ENCODE data around the gene CD34.

Gene CD34

GRCh38 chr1:207853372-207853757 is 57.6 kb downstream of the CD34 start:
- DNase-seq (ENCODE audit: low spot score): no peak

DNA sequence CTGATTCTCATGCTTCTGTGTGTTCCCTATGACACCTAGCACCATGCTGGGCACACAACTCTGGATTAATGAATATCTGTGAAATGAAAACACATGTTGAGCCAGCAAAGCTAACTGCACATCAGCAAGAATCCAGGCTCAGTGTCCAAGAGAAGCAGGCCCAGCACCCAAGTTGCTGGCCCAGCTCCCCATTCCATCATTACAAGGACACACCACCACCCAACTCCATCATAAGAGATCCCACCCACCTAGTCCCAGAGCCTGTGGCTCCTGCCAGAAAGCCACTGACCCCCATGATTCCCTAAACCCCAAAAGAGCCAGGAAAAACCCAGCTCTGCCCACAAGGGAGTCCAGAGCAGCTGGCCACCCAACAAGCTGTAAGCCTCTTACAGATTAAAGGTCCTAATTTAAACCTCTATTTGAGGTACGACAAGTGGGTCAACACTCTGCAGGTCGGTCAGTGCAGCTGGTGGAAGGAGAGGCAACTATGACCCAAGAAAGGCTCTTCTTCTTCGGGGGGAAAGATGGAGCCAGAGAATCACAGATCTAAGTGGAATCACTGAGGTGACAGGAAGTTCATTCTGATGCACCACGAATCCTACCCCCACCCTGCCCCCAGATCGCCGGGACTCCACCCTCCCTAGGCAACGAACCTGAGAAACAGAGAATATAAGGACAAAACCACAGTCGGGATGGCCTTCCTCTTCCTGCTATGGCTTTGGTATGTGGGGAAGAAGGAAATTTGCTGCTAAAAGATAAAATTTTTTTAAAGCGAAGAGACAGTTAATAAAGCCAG is 58.2 kb downstream of the CD34 start:
- DNase-seq (ENCODE audit: low spot score): no peak

- DNase-seq (ENCODE audit: low spot score): no peak
Measured at GRCh38 chr1:207851696-207852095, 59.2 kb downstream of the CD34 start.

GRCh38 chr1:207850621-207851407 is 60.1 kb downstream of the CD34 start:
- no peak for DNase-seq (ENCODE audit: low spot score)

DNA sequence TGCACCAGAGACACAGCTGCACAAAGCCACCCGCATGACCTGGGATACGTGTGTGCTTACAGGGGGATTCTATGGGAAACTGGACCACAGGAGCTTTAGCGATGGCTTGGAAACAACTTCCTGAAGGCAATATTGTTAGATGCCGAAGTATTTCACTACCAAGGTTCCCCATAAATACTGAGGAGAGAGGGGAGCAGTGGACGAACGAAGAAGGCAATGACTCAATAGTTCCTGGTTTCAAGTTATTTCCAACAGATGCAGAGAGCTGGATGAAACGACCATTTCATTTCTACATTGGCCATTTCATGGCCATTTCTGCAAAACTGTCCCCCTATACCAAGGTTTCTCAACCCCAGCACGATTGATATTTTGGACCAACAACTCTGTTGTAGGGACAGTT is 61.3 kb downstream of the CD34 start:
- no peak for DNase-seq (ENCODE audit: low spot score)

DNA sequence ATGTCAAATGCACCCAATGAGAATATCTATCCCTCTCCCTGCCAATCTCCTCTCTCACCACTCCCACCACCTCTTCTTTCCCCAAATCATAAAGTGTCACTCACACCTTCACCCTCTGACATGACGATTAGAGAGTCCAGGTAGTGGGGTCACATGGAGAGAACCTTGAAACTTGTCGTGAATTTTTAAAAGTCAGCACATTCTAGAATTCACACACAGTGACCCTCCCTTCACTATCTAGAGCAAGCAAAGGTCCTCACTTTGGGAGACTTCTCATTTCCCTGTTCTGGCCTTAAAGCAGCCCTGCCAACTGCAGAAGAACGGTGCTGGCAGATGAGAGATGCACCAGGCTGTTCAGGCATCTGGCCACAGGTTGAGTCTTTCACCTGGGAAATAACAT is 61.9 kb downstream of the CD34 start:
- DNase-seq (ENCODE audit: low spot score): no peak

DNA sequence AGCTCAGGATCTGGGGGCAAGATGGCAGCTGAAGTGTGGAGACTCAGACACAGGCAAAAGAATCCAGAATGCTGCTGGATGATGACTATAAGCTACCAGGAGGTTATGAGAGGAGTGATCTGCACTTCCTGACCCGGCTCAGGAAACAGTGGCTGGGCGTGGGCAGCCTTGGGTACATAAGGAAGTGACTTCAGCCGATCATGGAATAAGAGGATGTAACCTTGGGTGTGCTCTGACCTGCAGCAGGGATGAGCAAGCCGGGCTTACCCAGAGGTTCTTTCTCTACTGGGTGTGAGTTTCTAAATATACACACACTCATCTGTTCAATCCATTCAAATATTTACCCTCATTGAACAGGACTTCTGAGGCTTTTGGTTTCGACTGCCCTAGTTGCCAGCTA is 62.7 kb downstream of the CD34 start:
- DNase-seq (ENCODE audit: low spot score): no peak

DNA sequence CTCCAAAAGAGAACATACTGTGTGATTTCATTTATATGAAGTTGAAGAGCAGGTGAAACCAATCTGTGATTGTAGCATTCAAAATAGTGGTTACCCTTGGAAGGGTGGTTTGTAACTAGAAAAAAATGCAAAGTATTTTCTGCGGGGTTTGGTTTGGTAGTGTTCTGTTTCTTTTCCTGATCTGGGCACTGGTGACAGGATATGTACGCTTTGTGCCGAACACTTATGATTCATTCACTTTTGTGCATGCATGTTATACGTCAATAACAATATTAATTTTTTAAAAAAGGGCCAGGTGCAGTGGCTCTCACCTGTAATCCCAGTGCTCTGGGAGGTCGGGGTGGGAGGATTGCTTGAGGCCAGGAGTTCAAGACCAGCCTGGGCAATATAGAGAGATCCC is 63.8 kb downstream of the CD34 start:
- no peak for DNase-seq (ENCODE audit: low spot score)

DNA sequence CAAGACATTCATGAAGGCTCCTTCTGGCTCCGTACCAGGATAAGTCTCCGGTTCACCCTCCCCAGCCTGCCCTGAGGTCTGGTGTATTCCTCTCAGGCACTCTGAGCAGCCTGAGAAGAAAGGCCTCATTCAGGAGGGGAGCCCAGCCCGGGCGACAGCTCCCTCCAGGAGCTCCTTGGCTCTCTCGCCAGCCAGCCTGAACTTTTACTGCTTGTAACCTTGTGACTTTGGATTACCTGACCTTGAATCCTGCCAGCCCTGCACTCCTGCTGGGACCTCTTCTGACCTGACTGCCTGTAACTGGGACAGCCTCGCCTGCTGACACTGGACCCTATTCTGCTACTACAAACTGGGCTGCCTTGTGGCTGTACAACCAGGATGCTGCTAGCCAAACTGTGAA is 65.8 kb downstream of the CD34 start:
- no peak for DNase-seq (ENCODE audit: low spot score)

- DNase-seq (ENCODE audit: low spot score): no peak
Measured at GRCh38 chr1:207844371-207844770, 66.6 kb downstream of the CD34 start.

GRCh38 chr1:207842506-207842905 is 68.4 kb downstream of the CD34 start:
- DNase-seq (ENCODE audit: low spot score): no peak

DNA sequence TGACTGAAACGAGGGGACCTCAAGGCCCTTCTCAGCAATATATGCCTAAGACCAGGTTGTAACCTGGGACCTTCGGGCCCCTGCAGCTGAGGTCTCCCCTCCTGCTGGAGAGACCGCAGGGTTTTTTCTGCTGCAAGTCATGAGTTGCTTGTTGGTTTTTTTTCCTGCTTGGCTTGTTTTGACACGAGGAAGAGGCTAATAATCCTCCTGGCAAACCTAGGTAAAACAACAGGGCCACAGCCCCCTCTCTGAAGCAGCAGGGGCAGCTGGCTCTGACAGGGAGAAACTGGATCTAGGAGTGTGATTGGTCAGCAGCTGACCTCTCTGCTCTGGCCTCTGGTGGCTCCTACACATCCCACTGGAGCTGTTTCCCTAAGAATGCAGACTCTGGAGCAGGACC is 69.0 kb downstream of the CD34 start:
- DNase-seq (ENCODE audit: low spot score): no peak

DNA sequence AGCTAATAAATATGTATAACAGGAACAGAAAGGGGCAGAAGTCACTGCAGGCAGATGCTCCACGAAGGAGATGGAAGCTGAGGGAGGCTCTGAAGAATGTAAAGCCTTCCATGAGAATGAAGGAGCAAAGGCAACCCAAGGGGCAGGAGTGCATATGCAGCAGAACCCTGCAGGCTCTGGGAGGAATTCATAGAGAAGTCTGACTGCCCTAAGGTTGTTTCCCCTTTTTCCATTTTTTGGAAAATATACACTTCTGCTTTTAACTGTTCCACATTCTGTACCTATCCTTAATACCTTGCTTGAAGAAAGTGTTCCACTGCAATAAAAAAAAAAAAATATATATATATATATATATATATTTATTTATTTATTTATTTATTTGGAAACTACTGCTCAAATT is 69.6 kb downstream of the CD34 start:
- no peak for DNase-seq (ENCODE audit: low spot score)

DNA sequence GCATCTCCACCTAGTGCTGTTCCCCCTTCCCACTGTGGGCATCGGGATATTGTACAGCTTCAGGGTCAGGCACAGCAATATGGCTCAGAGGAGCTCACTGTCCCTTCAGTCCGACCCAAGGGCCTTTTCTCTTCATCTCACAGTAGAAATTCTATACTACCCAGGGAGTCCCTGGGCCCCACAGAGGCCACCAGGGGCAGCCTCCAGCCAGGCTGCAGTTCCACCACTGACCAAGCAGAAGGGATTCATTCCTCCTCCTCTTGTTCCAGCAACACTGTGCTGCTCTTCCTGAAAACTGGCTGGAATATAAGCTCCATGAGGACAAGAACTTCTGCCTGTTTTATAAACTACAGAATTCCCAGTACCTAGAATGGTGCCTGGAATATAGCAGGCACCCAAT is 70.5 kb downstream of the CD34 start:
- no peak for DNase-seq (ENCODE audit: low spot score)

- DNase-seq (ENCODE audit: low spot score): no peak
Measured at GRCh38 chr1:207839083-207839413, 71.9 kb downstream of the CD34 start.

GRCh38 chr1:207838156-207839082 is 72.5 kb downstream of the CD34 start:
- peak; percentile 62 for DNase-seq (ENCODE audit: low spot score)

GRCh38 chr1:207837673-207838072 is 73.3 kb downstream of the CD34 start:
- no peak for DNase-seq (ENCODE audit: low spot score)

DNA sequence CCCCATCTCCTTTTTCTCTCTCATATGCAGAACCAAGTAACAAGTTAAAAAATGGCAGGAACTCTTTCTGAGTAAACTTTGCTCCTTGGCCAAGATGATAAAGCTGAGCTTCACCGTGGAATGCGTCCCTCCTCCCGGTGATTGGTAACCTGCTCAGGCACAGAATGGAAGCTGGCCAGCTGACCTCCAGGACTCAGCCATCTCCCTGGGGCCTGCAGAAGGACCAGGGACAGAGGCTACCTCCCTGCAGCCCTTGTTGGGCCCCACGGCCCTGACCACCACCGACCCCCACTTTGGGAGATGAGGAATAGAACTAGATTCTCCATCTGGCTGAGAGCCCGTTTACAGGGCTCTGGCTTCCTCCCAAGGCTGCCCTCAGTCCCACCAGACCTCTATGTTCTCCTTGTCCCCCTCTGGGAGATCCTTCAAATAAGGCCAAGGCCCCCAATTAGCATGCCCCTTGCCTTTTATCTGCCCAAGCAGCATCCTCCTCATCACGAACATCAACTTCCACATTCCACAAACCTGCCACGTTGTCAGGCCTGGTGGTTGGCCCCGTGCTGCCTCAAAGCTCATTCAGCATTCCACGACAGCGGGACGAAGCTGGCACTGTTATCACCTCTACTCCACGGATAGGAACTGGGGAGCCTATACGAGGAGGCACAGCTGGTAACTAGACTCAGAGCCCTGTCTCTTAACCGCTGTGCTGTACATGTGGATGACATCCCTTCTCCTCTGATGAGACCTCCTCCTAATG is 74.2 kb downstream of the CD34 start:
- no peak for DNase-seq (ENCODE audit: low spot score)

GRCh38 chr1:207835958-207836357 is 75.0 kb downstream of the CD34 start:
- no peak for DNase-seq (ENCODE audit: low spot score)

DNA sequence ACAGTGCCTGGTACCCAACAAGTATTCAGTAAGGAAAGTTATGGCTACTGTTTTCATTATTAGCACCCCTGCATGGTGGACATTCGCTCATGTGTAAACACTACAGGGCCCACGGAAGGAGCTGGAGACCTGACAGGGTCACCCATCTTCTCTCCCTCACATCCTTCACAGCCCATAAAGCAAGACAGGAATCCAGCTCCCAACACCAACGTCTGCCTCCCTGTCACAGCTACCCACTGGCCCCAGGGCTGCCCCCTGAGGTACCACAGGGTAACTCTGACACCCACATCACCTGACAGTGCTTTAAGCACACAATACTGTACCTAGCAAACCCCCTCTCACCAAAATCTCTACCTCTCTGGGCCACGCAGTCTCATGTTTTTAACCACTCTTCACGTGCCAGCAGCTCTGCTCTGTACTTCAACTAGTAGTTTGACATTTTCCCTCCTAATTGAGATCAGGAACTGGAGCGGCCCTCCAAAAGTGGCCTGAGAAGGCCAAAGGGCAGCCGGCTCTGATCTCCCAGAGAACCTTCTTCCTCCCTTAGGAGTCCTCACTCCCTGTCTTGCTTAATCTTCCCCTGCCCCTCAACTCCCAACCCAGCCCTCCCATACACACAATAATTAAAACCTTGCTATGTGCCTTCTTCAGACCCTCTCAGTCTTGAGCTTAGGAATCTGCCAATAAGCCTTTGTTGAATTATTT is 76.8 kb downstream of the CD34 start:
- DNase-seq (ENCODE audit: low spot score): no peak

GRCh38 chr1:207833381-207833780 is 77.5 kb downstream of the CD34 start:
- no peak for DNase-seq (ENCODE audit: low spot score)
